A172 (cell line): ENCODE results near the gene MOV10. TPM values are rescaled to one million over a fixed set of nuclear protein-coding genes. Genes with fewer than 3 reads are reported as not detected.
A peak's percentile ranks its signal among the peaks of the same experiment; 100 is the strongest.
"Not testable (repeated sequence)": the region's sequence is repeated elsewhere in the genome, so short reads cannot be mapped to it uniquely, and the experiment has no call there.

Experiments used
- DNase-seq: peaks from one replicate; pipeline ENCODE4 v3.0.0-alpha.2; 2015; ENCODE audit warnings: low spot score
- total RNA-seq: library from RNA; depleted of rRNA; stranded (reverse); fragments of >200 nt; shearing (Covaris generic); gene quantifications from 2 replicates; pipeline ENCODE4 v1.2.3, GENCODE V29; 2014

The MOV10 gene
- total RNA-seq, 1 experiment from 2014 or later: 47.3 TPM

GRCh38 chr1:112713466-112714312, 39.2 kb downstream of the MOV10 start:
- no peak for DNase-seq

DNA sequence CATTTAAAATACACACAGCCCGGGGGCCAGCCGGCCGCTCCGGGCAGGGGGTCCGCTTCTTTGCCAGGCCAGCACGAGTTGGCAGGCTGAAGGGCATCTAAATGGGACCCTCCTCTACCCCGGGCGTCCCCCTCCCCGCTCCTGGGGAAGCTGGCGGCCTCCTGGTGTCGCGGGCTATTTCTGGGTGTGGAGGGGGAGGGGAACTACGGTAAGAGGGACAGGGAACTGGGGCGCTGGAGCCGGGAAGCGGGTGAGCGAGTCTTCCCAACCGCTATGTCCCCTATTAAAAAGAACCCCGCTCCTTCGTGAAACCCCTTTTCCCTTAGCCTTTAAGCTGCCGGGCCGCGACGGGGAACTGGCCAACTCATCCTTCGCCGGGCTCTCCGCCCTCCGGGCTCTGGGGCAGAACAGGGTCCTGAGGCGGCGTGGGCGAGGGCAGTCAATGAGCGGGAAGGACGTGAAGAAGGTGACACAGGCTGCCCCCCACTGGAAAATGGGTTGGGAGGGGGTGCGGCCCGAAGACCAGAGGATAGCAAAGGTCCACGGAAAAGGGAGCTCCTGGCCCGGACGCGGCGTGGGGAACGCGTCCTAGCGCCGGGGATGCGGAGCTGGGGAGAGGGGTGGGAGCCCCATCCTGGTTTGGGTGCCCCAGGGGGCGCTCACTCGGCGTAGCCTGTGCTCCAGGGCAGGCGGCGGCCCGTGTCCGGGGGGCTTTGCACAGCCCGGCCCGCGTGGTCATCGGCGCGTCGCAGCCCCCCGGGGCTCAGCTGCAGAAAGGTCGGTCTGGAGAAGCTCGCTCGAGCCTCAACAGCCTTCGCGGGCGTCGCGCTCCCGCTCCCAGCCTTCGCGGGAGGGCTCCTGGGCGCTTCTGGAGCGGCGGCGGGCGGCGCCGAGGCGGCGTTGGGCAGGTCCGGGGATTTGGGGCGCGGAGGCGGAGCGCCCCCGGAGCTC, 40.1 kb downstream of the MOV10 start:
- DNase-seq: no peak

DNA sequence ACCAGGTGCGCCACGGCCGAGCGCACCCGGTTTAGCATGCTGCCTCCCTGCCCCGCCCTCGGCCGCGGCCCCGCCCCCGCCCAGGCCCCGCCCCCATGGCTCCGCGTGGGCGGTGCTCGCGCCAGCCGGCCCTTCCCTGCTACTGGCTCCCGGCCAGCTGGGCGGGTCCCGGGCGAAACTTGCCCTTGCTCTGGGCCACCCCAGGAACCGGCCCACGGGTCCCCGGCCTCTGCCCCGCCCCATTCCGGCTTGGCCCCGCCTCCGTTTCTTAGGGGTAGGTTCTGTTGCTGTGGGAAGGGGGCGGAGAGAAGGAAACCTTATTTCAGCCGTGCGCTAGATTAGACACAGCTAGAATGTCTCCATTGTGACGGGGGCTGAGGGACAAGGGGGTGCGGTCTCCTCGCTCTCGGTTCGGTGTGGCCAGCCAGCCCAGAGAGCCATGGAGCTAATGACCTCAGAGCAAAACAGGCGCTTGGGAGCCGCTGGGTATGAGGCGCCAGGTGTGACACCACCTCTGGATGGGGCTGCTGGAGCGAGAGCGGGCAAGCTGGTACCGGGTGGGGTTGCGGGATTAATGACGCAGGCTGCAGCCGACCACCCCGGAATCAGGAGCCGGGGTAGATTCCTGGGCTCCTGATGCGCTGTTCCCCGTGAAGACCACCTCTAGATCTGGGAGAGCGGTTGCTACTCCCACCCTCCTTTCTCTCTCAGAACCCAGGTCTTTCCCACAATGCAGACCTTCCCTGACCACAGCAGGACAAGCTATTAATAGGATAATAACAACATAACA, 41.0 kb downstream of the MOV10 start, which contains the start of gene PPM1J:
Gene PPM1J (minus strand): TSS at position 69 of the 790 bp plus-strand sequence. CDS start 31 bp downstream, at position 38.
- DNase-seq: peak; percentile 68

DNA sequence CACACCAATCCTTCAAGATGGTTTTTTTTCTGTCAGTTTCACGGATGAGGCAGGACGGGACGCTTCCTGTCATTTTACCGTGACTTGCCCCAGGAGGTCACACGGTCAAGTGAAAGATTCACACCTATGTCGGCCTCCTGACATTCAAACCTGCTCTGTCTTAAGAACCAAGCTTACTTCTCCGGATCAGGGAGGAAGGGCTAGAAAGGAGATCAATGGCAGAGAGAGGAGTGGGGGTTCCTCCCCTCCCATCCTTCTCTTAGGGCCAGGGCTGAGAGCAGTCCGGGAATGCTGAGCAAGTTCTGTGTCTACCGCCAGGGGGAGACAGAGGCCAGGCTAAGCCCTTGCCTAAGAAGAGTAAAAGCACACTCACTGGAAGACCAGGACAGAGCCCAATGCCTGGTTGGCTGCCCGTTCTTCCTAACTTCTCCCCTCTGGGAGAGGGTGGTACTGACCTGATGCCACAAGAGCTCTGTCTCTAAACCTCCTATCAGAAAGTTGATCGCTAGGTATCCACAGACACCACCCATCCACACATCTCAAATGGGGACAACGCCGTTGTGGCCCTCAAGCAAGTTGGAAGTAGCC, 41.8 kb downstream of the MOV10 start:
- peak; percentile 84 for DNase-seq

DNA sequence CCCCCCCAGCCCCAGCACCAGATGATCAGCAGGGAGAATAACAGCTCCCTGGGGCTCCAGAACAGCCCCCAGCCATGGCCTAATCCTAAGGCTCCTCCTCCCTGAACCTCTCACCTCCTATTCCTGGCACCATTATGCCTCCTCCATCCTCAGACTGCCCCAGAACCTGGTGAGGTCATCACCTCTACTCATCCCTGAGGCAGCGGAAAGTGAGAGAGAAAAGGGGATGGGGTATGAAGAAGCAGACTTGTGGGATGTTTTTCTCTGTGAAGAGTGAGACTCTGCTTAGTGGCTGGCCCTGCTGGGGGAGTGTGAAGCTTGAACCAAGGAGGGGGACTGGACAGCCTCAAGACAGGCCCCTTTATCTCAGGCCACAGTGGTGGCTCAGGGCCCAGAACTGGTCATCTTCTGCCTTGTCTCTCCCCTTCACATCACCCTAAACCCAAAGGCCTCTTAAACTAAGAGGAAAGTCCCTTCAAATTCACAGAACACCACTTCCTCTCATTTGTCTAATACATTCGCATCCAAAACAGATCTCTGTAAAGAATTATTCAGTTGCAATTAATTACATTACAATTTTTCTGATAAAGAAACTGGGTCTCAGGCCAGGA, 42.9 kb downstream of the MOV10 start:
- DNase-seq: no peak

DNA sequence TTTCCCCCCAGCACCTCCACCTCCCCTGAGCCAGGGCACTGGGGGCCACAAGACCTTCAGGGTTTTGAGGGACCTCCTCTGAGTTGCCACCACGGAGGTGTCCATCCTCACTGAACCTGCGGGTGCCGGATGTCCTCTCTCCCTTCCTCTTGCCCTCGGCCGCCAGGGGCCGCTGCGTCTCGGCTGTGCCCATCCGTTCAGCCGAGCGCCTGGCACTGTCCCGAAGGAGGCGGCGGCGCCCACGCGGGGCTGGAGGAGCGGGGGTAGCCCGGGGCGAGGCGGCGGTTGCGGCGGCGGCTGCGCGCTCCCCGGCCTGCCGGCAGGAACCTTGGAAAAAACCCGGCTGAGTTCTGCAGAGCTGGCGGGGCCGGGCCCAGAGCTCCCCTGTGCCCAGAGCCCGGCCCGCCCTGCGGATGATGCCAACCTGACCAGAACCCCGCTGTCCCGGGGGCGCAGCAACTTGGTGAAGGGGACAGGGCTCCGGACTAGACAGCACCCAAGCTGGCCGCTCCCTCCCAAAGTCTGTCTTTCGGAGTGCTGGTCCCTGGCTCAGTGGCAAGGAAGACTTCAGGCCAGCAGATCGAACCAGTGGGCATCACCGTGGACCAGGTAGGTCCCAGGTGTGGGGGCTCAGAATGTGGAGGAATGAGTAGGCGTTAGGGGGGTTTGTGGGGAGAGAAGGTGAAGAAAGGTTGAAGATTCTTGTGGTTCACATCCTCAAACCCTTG, 44.4 kb downstream of the MOV10 start:
- peak; percentile 51 for DNase-seq

DNA sequence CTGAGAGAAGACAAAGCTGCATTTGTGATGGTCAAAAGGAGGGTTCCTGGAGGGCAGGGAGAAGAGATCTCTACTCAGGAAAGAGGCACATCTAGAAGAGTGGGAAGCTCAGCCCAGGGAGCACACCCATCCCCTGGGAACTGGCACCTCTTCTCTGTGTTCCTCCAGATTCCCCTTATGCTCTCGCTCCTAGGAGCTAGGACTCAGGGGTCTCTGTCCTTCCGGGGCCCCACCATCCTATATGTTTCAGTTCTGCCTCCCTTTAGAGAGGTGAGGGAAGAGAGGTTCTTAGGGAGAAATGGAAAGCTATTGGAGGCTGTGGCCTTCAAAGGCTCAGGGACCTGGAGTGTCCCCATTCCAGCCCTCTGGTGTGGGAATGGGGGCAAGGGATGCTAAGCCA, 45.2 kb downstream of the MOV10 start:
- no peak for DNase-seq

DNA sequence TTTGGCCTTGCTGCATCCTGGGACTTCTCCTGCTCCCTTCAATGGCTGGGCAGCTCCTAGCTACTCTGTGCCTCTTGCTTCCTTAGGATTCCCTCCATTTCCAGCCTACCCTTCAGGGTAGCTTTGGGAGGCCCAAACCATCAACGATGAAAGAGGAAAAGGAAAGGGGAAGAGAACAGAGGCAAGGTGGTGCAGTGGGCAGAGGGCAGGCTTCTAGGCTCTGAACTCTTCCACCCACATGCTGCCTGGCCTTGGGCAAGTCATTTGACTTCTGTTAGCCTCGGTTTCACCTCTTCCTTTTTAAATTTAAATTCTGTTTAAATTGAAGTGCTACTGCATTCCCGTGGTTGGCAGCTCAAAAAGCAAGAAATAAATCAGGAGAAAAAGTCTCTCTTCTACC, 46.3 kb downstream of the MOV10 start:
- DNase-seq: no peak

GRCh38 chr1:112721294-112721693, 46.8 kb downstream of the MOV10 start:
- DNase-seq: not testable (repeated sequence)

- no peak for DNase-seq
Observed at GRCh38 chr1:112721966-112722524, 47.6 kb downstream of the MOV10 start.

GRCh38 chr1:112722601-112723510, 48.4 kb downstream of the MOV10 start:
- no peak for DNase-seq

DNA sequence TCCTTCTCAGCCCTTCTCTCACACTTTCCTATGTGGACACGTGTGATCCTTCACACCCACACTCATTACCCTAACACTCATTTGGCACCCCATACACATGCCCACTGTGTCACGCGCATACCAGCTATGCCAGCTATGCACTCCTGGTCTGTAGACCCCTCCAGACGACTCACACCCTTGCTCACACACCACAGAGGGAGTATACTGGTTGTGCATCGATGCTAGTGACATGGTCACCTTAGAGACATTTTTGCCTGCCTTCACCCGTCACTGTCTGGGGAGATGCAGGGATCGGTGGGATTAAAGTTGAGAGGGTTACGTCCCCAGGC, 49.0 kb downstream of the MOV10 start:
- no peak for DNase-seq

DNA sequence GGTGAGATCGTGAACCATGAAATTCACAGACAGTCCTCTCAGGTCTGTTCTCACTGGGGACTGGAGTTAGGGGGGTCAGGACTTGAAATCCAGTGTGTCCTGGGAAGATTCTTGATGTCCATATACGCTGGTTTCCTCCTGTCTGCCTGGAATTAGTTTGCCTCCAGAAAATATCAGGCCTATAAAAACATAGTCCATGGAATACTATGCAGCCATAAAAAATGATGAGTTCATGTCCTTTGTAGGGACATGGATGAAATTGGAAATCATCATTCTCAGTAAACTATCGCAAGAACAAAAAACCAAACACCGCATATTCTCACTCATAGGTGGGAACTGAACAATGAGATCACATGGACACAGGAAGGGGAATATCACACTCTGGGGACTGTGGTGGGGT, 49.8 kb downstream of the MOV10 start:
- not testable (repeated sequence) for DNase-seq

- DNase-seq: no peak
Observed at GRCh38 chr1:112727716-112728115, 53.3 kb downstream of the MOV10 start.

DNA sequence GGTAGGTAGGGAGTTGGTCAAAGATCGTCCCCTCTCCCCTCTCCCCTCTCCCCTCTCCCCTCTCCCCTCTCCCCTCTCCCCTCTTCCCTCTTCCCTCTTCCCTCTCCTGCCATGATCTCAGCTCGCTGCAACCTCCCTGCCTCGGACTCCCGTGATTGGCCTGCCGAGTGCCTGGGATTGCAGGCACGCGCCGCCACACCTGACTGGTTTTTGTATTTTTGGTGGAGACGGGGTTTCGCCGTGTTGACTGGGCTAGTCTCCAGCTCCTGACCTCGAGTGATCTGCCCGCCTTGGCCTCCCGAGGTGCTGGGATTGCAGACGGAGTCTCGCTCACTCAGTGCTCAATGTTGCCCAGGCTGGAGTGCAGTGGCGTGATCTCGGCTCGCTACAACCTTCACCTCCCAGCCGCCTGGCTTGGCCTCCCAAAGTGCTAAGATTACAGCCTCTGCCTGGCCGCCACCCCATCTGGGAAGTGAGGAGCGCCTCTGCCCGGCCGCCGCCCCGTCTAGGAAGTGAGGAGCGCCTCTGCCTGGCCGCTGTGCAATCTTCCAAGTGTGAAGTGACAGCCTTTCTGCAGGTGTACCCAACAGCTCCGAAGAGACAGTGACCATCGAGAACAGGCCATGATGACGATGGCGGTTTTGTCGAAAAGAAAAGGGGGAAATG, 54.0 kb downstream of the MOV10 start:
- not testable (repeated sequence) for DNase-seq

GRCh38 chr1:112729011-112729410, 54.6 kb downstream of the MOV10 start:
- DNase-seq: not testable (repeated sequence)

- DNase-seq: no peak
Observed at GRCh38 chr1:112729909-112730308, 55.5 kb downstream of the MOV10 start.

DNA sequence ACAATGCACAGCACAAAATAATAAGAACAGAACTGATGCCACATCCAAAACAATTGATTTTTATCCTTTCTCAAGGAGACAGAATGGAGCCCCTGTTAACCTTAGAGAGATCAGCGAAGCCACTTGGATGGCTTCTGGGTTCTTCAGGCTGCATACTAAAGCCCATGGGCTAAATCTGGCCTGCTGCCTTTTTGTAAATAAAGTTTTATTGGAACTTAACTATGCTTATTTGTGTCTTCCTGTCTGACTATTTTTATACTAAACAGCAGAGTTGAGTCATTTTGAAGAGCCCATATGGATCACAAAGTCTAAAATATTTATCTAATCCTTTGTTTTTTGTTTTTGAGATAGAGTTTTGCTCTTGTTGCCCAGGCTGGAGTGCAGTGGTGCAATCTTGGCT, 57.0 kb downstream of the MOV10 start:
- no peak for DNase-seq
